ENCODE results near the gene ZIC2. TPM values are rescaled to one million over a fixed set of nuclear protein-coding genes. Genes with fewer than 3 reads are reported as not detected.

The ZIC2 gene
- total RNA-seq, 2 experiments from 2014 or later, result not detected

GRCh38 chr13:99976575-99976974, 5.0 kb upstream of the ZIC2 start:
- POLR2A ChIA-PET, result no interaction called here
- DNase-seq (no peak), ATAC-seq (no peak)
- Mint-ChIP-seq H3K4me1 (peaks cover 10% of the 10 kb centered on the region), H3K4me3 (no peak overlapping the region), H3K27ac (no peak overlapping the region), H3K36me3 (ENCODE audit: low read depth) (no peaks in the 10 kb centered on the region), H3K27me3 (peaks cover 64% of the 10 kb centered on the region), H3K9me3 (ENCODE audit: low read depth) (peaks cover 7% of the 10 kb centered on the region)
- intact Hi-C loops (cut with DNase I, micrococcal nuclease), result loop anchor here (2.0 to 10.0 kb wide), 2 partner anchors 14 to 532 kb away; no protein-coding TSS in a partner anchor
- CTCF ChIA-PET, result no interaction called here

- intact Hi-C loops (cut with DNase I, micrococcal nuclease), result loop anchor here (2.0 to 10.0 kb wide), 2 partner anchors 13 to 533 kb away; no protein-coding TSS in a partner anchor
- H3K4me3 Mint-ChIP-seq, result no peak overlapping the region
- no peaks in the 10 kb centered on the region for H3K36me3 Mint-ChIP-seq (ENCODE audit: low read depth)
- POLR2A ChIA-PET, result no interaction called here
- no peak for ATAC-seq
- H3K27me3 Mint-ChIP-seq, result peaks cover 58% of the 10 kb centered on the region
- CTCF ChIA-PET, result no interaction called here
- H3K4me1 Mint-ChIP-seq, result peaks cover 10% of the 10 kb centered on the region
- H3K27ac Mint-ChIP-seq, result no peak overlapping the region
- H3K9me3 Mint-ChIP-seq (ENCODE audit: low read depth), result peaks cover 7% of the 10 kb centered on the region
- no peak for DNase-seq
Measured at GRCh38 chr13:99977334-99977911, 4.2 kb upstream of the ZIC2 start.

- H3K36me3 Mint-ChIP-seq (ENCODE audit: low read depth), result no peaks in the 10 kb centered on the region
- DNase-seq, result no peak
- peaks cover 13% of the 10 kb centered on the region for H3K4me1 Mint-ChIP-seq
- ChIA-PET POLR2A (no interaction called here), CTCF (no interaction called here)
- peaks cover 6% of the 10 kb centered on the region for H3K9me3 Mint-ChIP-seq (ENCODE audit: low read depth)
- no peak overlapping the region for H3K27ac Mint-ChIP-seq
- ATAC-seq, result no peak
- peaks cover 62% of the 10 kb centered on the region for H3K27me3 Mint-ChIP-seq
- intact Hi-C loops (cut with DNase I, micrococcal nuclease), result loop anchor here (2.0 to 10.0 kb wide), 3 partner anchors 13 to 533 kb away; no protein-coding TSS in a partner anchor
- no peak overlapping the region for H3K4me3 Mint-ChIP-seq
Measured at GRCh38 chr13:99977912-99978798, 3.4 kb upstream of the ZIC2 start.

GRCh38 chr13:99978799-99979452, 2.7 kb upstream of the ZIC2 start:
- H3K27me3 Mint-ChIP-seq, result peaks cover 62% of the 10 kb centered on the region
- ChIA-PET POLR2A (no interaction called here), CTCF (no interaction called here)
- no peak overlapping the region for H3K27ac Mint-ChIP-seq
- DNase-seq (no peak), ATAC-seq (no peak)
- H3K9me3 Mint-ChIP-seq (ENCODE audit: low read depth), result peaks cover 3% of the 10 kb centered on the region
- intact Hi-C loops (cut with DNase I, micrococcal nuclease), result loop anchor here in 1 of 2 experiments (2.0 to 10.0 kb wide), 2 partner anchors 14 to 534 kb away; no protein-coding TSS in a partner anchor
- peaks cover 19% of the 10 kb centered on the region for H3K4me1 Mint-ChIP-seq
- no peaks in the 10 kb centered on the region for H3K36me3 Mint-ChIP-seq (ENCODE audit: low read depth)
- H3K4me3 Mint-ChIP-seq, result no peak overlapping the region

- Mint-ChIP-seq H3K4me1 (peaks cover 25% of the 10 kb centered on the region), H3K9me3 (ENCODE audit: low read depth) (peaks cover 3% of the 10 kb centered on the region), H3K27me3 (peaks cover 63% of the 10 kb centered on the region), H3K4me3 (no peak overlapping the region), H3K27ac (no peak overlapping the region), H3K36me3 (ENCODE audit: low read depth) (no peaks in the 10 kb centered on the region)
- peak; percentile 27 for DNase-seq
- intact Hi-C loops (cut with DNase I, micrococcal nuclease), result loop anchor here (1.0 to 10.0 kb wide), 9 partner anchors 9 to 693 kb away; partner anchors contain the start of genes CLYBL (in 1 of the 2) and TMTC4 (in 1 of the 2)
- CTCF ChIA-PET, result no interaction called here
- no peak for ATAC-seq
- POLR2A ChIA-PET, result no interaction called here
Measured at GRCh38 chr13:99979453-99980200, 2.0 kb upstream of the ZIC2 start.

GRCh38 chr13:99980201-99980823, 1.3 kb upstream of the ZIC2 start:
- ATAC-seq (peak; percentile 82), DNase-seq (peak; percentile 80)
- Mint-ChIP-seq H3K27me3 (peaks cover 60% of the 10 kb centered on the region), H3K4me3 (peak overlapping the region; percentile 30), H3K4me1 (peaks cover 25% of the 10 kb centered on the region), H3K27ac (no peak overlapping the region), H3K9me3 (ENCODE audit: low read depth) (peaks cover 3% of the 10 kb centered on the region), H3K36me3 (ENCODE audit: low read depth) (no peaks in the 10 kb centered on the region)
- POLR2A ChIA-PET, result no interaction called here
- intact Hi-C loops (cut with DNase I, micrococcal nuclease), result loop anchor here (1.0 to 10.0 kb wide), 7 partner anchors 10 to 692 kb away; partner anchors contain the start of genes CLYBL (in 1 of the 2) and TMTC4 (in 1 of the 2)
- CTCF ChIA-PET, result interaction anchor here (0.5 to 0.7 kb wide), 3 partner anchors 448 to 1677 kb away, joined by 3 read pairs; no protein-coding TSS in a partner anchor

- CTCF ChIA-PET, result interaction anchor here (0.5 to 1.5 kb wide), 8 partner anchors 11 to 1676 kb away, joined by 3 to 5 read pairs (median 3); no protein-coding TSS in a partner anchor
- Mint-ChIP-seq H3K36me3 (ENCODE audit: low read depth) (no peaks in the 10 kb centered on the region), H3K4me1 (peaks cover 27% of the 10 kb centered on the region), H3K9me3 (ENCODE audit: low read depth) (peaks cover 3% of the 10 kb centered on the region), H3K4me3 (peak overlapping the region; percentile 30), H3K27me3 (peaks cover 58% of the 10 kb centered on the region), H3K27ac (no peak overlapping the region)
- DNase-seq, result peak; percentile 56
- POLR2A ChIA-PET, result no interaction called here
- intact Hi-C loops (cut with DNase I, micrococcal nuclease), result loop anchor here (1.0 to 10.0 kb wide), 7 partner anchors 11 to 691 kb away; partner anchors contain the start of genes CLYBL (in 1 of the 2) and TMTC4 (in 1 of the 2)
- ATAC-seq, result peak; percentile 39
Measured at GRCh38 chr13:99980824-99981734, 505 bp upstream of the ZIC2 start.

- peak; percentile 62 for DNase-seq
- peak; percentile 31 for ATAC-seq
- Mint-ChIP-seq H3K4me1 (peaks cover 29% of the 10 kb centered on the region), H3K27me3 (peaks cover 57% of the 10 kb centered on the region), H3K9me3 (ENCODE audit: low read depth) (peaks cover 3% of the 10 kb centered on the region), H3K36me3 (ENCODE audit: low read depth) (no peaks in the 10 kb centered on the region), H3K27ac (no peak overlapping the region), H3K4me3 (peak overlapping the region; percentile 24)
- CTCF ChIA-PET, result interaction anchor here (0.6 to 1.5 kb wide), 6 partner anchors 10 to 533 kb away, joined by 3 to 5 read pairs (median 3); no protein-coding TSS in a partner anchor
- POLR2A ChIA-PET, result no interaction called here
- intact Hi-C loops (cut with DNase I, micrococcal nuclease), result loop anchor here (2.0 to 10.0 kb wide), 6 partner anchors 13 to 690 kb away; partner anchors contain the start of gene TMTC4 (in 1 of the 2)
Measured at GRCh38 chr13:99982036-99982730, 599 bp downstream of the ZIC2 start.
